SK-N-SH treated with all-trans-retinoic acid at 6 μM for 48 hours (cell line): ENCODE data around the gene ZNF358.

ENCODE experiments used
- BACH2 ChIP-seq: fragments of 250-450 bp; sonication (Bioruptor Pico); IDR thresholded peaks from 2 replicates; pipeline ENCODE4 v1.9.0; 2021; ENCODE audit warnings: mild to moderate bottlenecking, borderline replicate concordance
- GLIS3 ChIP-seq: fragments of 250-450 bp; sonication (Bioruptor Pico); IDR thresholded peaks from 2 replicates; pipeline ENCODE4 v1.5.0; 2020; ENCODE audit warnings: mild to moderate bottlenecking, moderate library complexity
- ISL1 ChIP-seq: fragments of 250-450 bp; sonication (Bioruptor Pico); IDR thresholded peaks from 2 replicates; pipeline ENCODE4 v2.1.2; 2022; ENCODE audit warnings: mild to moderate bottlenecking, moderate library complexity
- POU6F1 ChIP-seq: fragments of 250-450 bp; sonication (Bioruptor Pico); IDR thresholded peaks from 2 replicates; pipeline ENCODE4 v1.8.0; 2021; ENCODE audit warnings: low read depth, mild to moderate bottlenecking, moderate library complexity, borderline replicate concordance
- PPARA ChIP-seq: fragments of 250-450 bp; sonication (Bioruptor Pico); IDR thresholded peaks from 2 replicates; pipeline ENCODE4 v1.5.0; 2020; ENCODE audit warnings: mild to moderate bottlenecking, borderline replicate concordance
- RARB ChIP-seq: fragments of 250-450 bp; sonication (Bioruptor Pico); IDR thresholded peaks from 2 replicates; pipeline ENCODE4 v1.8.0; 2021; ENCODE audit warnings: mild to moderate bottlenecking, moderate library complexity
- ZFP3 ChIP-seq: fragments of 250-450 bp; sonication (Bioruptor Pico); IDR thresholded peaks from 2 replicates; pipeline ENCODE4 v1.5.0; 2020; ENCODE audit warnings: mild to moderate bottlenecking, moderate library complexity
- ZNF70 ChIP-seq: fragments of 450-650 bp; formaldehyde crosslinking; IDR thresholded peaks from 2 replicates; pipeline ENCODE4 v1.5.0; 2020; ENCODE audit warnings: mild to moderate bottlenecking, moderate library complexity
- TF ChIP-seq, protein P1 (sequence below): fragments of 250-450 bp; sonication (Bioruptor Pico); IDR thresholded peaks from 2 replicates; pipeline ENCODE4 v1.5.1; 2020; ENCODE audit warnings: low read depth, mild to moderate bottlenecking, moderate library complexity
- TF ChIP-seq, protein P2 (sequence below): fragments of 250-450 bp; sonication (Bioruptor Pico); IDR thresholded peaks from 2 replicates; pipeline ENCODE4 v1.8.0; 2020; ENCODE audit warnings: mild to moderate bottlenecking, moderate library complexity, borderline replicate concordance

- no peak for TF ChIP-seq RARB (CRISPR knock-in tag)
- no peak for TF ChIP-seq ZFP3 (CRISPR knock-in tag)
- TF ChIP-seq, protein P1, sequence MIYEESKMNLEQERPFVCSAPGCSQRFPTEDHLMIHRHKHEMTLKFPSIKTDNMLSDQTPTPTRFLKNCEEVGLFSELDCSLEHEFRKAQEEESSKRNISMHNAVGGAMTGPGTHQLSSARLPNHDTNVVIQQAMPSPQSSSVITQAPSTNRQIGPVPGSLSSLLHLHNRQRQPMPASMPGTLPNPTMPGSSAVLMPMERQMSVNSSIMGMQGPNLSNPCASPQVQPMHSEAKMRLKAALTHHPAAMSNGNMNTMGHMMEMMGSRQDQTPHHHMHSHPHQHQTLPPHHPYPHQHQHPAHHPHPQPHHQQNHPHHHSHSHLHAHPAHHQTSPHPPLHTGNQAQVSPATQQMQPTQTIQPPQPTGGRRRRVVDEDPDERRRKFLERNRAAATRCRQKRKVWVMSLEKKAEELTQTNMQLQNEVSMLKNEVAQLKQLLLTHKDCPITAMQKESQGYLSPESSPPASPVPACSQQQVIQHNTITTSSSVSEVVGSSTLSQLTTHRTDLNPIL (CRISPR knock-in tag), result no peak
- TF ChIP-seq, protein P2, sequence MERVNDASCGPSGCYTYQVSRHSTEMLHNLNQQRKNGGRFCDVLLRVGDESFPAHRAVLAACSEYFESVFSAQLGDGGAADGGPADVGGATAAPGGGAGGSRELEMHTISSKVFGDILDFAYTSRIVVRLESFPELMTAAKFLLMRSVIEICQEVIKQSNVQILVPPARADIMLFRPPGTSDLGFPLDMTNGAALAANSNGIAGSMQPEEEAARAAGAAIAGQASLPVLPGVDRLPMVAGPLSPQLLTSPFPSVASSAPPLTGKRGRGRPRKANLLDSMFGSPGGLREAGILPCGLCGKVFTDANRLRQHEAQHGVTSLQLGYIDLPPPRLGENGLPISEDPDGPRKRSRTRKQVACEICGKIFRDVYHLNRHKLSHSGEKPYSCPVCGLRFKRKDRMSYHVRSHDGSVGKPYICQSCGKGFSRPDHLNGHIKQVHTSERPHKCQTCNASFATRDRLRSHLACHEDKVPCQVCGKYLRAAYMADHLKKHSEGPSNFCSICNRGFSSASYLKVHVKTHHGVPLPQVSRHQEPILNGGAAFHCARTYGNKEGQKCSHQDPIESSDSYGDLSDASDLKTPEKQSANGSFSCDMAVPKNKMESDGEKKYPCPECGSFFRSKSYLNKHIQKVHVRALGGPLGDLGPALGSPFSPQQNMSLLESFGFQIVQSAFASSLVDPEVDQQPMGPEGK, result no peak
- TF ChIP-seq POU6F1 (CRISPR knock-in tag), result no peak
- no peak for TF ChIP-seq ZNF70 (CRISPR knock-in tag)
- TF ChIP-seq BACH2 (CRISPR knock-in tag), result no peak
- TF ChIP-seq ISL1, result no peak
- no peak for TF ChIP-seq GLIS3
- TF ChIP-seq PPARA (CRISPR knock-in tag), result no peak
These were observed 23.3 kb upstream of the ZNF358 start for GRCh38 chr19:7492558-7492957.
